Adrenal gland (tissue), 5 donors: ENCODE measurements around the gene VAMP3.

Experiments used
- CTCF ChIP-seq, 6 experiments: fragments of 450-650 bp in 4 of 6; fragments of 200-600 bp in 2 of 6; sonication (generic) in 1 of 6; IDR thresholded peaks; 1 replicate in 5 of 6; 2 replicates in 1 of 6; pipeline versions ENCODE4 v1.5.1 to v1.8.0; 2016 to 2021; ENCODE audit warnings: antibody characterized with exemption in 6 of 6, mild to moderate bottlenecking in 2 of 6, moderate library complexity in 1 of 6
- POLR2A ChIP-seq, 2 donors: fragments of 450-650 bp; IDR thresholded peaks; one replicate each; pipeline ENCODE4 v1.6.1; 2017; ENCODE audit warnings: antibody characterized with exemption in 2 of 2, mild to moderate bottlenecking in 2 of 2, moderate library complexity in 1 of 2
- donor health status: DM: no; HTN: no; CAD: no.

- TF ChIP-seq POLR2A (IDR thresholded peaks at IDR 0.05) = peak; percentile 66 to 80
- no peak for TF ChIP-seq CTCF (IDR thresholded peaks at IDR 0.05)
Measured at GRCh38 chr1:7770997-7771822, at the start of gene VAMP3.
